Measurements from ENCODE around the gene CCNL2. TPM values are rescaled to one million over a fixed set of nuclear protein-coding genes. Genes with fewer than 3 reads are reported as not detected.

The CCNL2 gene
- total and polyA plus RNA-seq, 2 of the 13 experiments (the other 11 are each of a cell fraction or from before 2014, with no cell fraction given), result 105 to 340 TPM

Small RNAs within 50 kb of the gene (microRNA-seq; reads per million reads assigned to microRNA genes)
- 1.0 reads per million for gene MIR6808

Other genes starting within 250 kb of the CCNL2 start
- not detected in 2 replicates for gene TTLL10, start 225.5 kb downstream of the CCNL2 start, total RNA-seq (2016; rRNA removed; fragmentation: Illumina TruSeq; extraction: Trizol)
- gene TTLL10, start 225.5 kb downstream of the CCNL2 start, polyA plus RNA-seq (2011; rRNA removed), result not detected in 2 replicates
- not detected in 2 replicates for gene TNFRSF18, start 192.7 kb downstream of the CCNL2 start, total RNA-seq (2016; rRNA removed; fragmentation: Illumina TruSeq; extraction: Trizol)
- not detected in 2 replicates for gene TNFRSF18, start 192.7 kb downstream of the CCNL2 start, polyA plus RNA-seq (2011; rRNA removed)
- not detected in 2 replicates for gene TNFRSF4, start 185.2 kb downstream of the CCNL2 start, total RNA-seq (2016; rRNA removed; fragmentation: Illumina TruSeq; extraction: Trizol)
- gene TNFRSF4, start 185.2 kb downstream of the CCNL2 start, polyA plus RNA-seq (2011; rRNA removed), result 0.21 TPM in 1 of 2 replicates, not detected in the other
- gene SDF4, start 167.3 kb downstream of the CCNL2 start, total RNA-seq (2016; rRNA removed; fragmentation: Illumina TruSeq; extraction: Trizol), result 45.3 and 107 TPM in 2 replicates
- 80.8 and 99.6 TPM in 2 replicates for gene SDF4, start 167.3 kb downstream of the CCNL2 start, polyA plus RNA-seq (2011; rRNA removed)
- gene B3GALT6, start 167.1 kb downstream of the CCNL2 start, total RNA-seq (2016; rRNA removed; fragmentation: Illumina TruSeq; extraction: Trizol), result 9.2 and 14.2 TPM in 2 replicates
- gene B3GALT6, start 167.1 kb downstream of the CCNL2 start, polyA plus RNA-seq (2011; rRNA removed), result 3.9 and 5.8 TPM in 2 replicates
- 0.29 and 0.64 TPM in 2 replicates for gene C1QTNF12, start 152.6 kb downstream of the CCNL2 start, total RNA-seq (2016; rRNA removed; fragmentation: Illumina TruSeq; extraction: Trizol)
- gene C1QTNF12, start 152.6 kb downstream of the CCNL2 start, polyA plus RNA-seq (2011; rRNA removed), result 0.18 and 0.29 TPM in 2 replicates
- 22.1 and 29.4 TPM in 2 replicates for gene UBE2J2, start 125.5 kb downstream of the CCNL2 start, total RNA-seq (2016; rRNA removed; fragmentation: Illumina TruSeq; extraction: Trizol)
- gene UBE2J2, start 125.5 kb downstream of the CCNL2 start, polyA plus RNA-seq (2011; rRNA removed), result 25.4 and 28.8 TPM in 2 replicates
- gene SCNN1D, start 118.9 kb downstream of the CCNL2 start, total RNA-seq (2016; rRNA removed; fragmentation: Illumina TruSeq; extraction: Trizol), result 0.93 and 2.6 TPM in 2 replicates
- 2.3 and 4.7 TPM in 2 replicates for gene SCNN1D, start 118.9 kb downstream of the CCNL2 start, polyA plus RNA-seq (2011; rRNA removed)
- 16.4 and 29.4 TPM in 2 replicates for gene ACAP3, start 91.4 kb downstream of the CCNL2 start, total RNA-seq (2016; rRNA removed; fragmentation: Illumina TruSeq; extraction: Trizol)
- gene ACAP3, start 91.4 kb downstream of the CCNL2 start, polyA plus RNA-seq (2011; rRNA removed), result 50.8 and 56.3 TPM in 2 replicates
- gene PUSL1, start 90.7 kb downstream of the CCNL2 start, total RNA-seq (2016; rRNA removed; fragmentation: Illumina TruSeq; extraction: Trizol), result 21.7 and 22.2 TPM in 2 replicates
- gene PUSL1, start 90.7 kb downstream of the CCNL2 start, polyA plus RNA-seq (2011; rRNA removed), result 8.3 and 9.8 TPM in 2 replicates
- 46.4 and 52.8 TPM in 2 replicates for gene INTS11, start 74.7 kb downstream of the CCNL2 start, total RNA-seq (2016; rRNA removed; fragmentation: Illumina TruSeq; extraction: Trizol)
- gene INTS11, start 74.7 kb downstream of the CCNL2 start, polyA plus RNA-seq (2011; rRNA removed), result 94.8 and 104 TPM in 2 replicates
- 7.2 and 9.3 TPM in 2 replicates for gene CPTP, start 74.5 kb downstream of the CCNL2 start, total RNA-seq (2016; rRNA removed; fragmentation: Illumina TruSeq; extraction: Trizol)
- gene CPTP, start 74.5 kb downstream of the CCNL2 start, polyA plus RNA-seq (2011; rRNA removed), result 5.5 and 8.0 TPM in 2 replicates
- 0.15 TPM in 1 of 2 replicates, not detected in the other for gene TAS1R3, start 68.1 kb downstream of the CCNL2 start, total RNA-seq (2016; rRNA removed; fragmentation: Illumina TruSeq; extraction: Trizol)
- gene TAS1R3, start 68.1 kb downstream of the CCNL2 start, polyA plus RNA-seq (2011; rRNA removed), result 0.13 and 0.20 TPM in 2 replicates
- gene DVL1, start 49.9 kb downstream of the CCNL2 start, total RNA-seq (2016; rRNA removed; fragmentation: Illumina TruSeq; extraction: Trizol), result 42.8 and 60.4 TPM in 2 replicates
- 30.8 and 49.5 TPM in 2 replicates for gene DVL1, start 49.9 kb downstream of the CCNL2 start, polyA plus RNA-seq (2011; rRNA removed)
- 5.4 and 19.8 TPM in 2 replicates for gene MXRA8, start 40.8 kb downstream of the CCNL2 start, total RNA-seq (2016; rRNA removed; fragmentation: Illumina TruSeq; extraction: Trizol)
- 44.8 and 71.0 TPM in 2 replicates for gene MXRA8, start 40.8 kb downstream of the CCNL2 start, polyA plus RNA-seq (2011; rRNA removed)
- 161 and 175 TPM in 2 replicates for gene AURKAIP1, start 24.1 kb downstream of the CCNL2 start, total RNA-seq (2016; rRNA removed; fragmentation: Illumina TruSeq; extraction: Trizol)
- 64.6 and 69.5 TPM in 2 replicates for gene AURKAIP1, start 24.1 kb downstream of the CCNL2 start, polyA plus RNA-seq (2011; rRNA removed)
- gene MRPL20, start 8.0 kb upstream of the CCNL2 start, total RNA-seq (2016; rRNA removed; fragmentation: Illumina TruSeq; extraction: Trizol), result 127 and 175 TPM in 2 replicates
- 59.0 and 59.2 TPM in 2 replicates for gene MRPL20, start 8.0 kb upstream of the CCNL2 start, polyA plus RNA-seq (2011; rRNA removed)
- 28.3 and 30.1 TPM in 2 replicates for gene ANKRD65, start 21.9 kb upstream of the CCNL2 start, total RNA-seq (2016; rRNA removed; fragmentation: Illumina TruSeq; extraction: Trizol)
- 12.1 and 13.2 TPM in 2 replicates for gene ANKRD65, start 21.9 kb upstream of the CCNL2 start, polyA plus RNA-seq (2011; rRNA removed)
- 25.1 and 57.5 TPM in 2 replicates for gene VWA1, start 36.4 kb upstream of the CCNL2 start, total RNA-seq (2016; rRNA removed; fragmentation: Illumina TruSeq; extraction: Trizol)
- 40.9 and 61.3 TPM in 2 replicates for gene VWA1, start 36.4 kb upstream of the CCNL2 start, polyA plus RNA-seq (2011; rRNA removed)
- 3.2 and 4.7 TPM in 2 replicates for gene ATAD3C, start 50.4 kb upstream of the CCNL2 start, total RNA-seq (2016; rRNA removed; fragmentation: Illumina TruSeq; extraction: Trizol)
- gene ATAD3C, start 50.4 kb upstream of the CCNL2 start, polyA plus RNA-seq (2011; rRNA removed), result 2.4 and 3.5 TPM in 2 replicates
- gene ATAD3B, start 72.4 kb upstream of the CCNL2 start, total RNA-seq (2016; rRNA removed; fragmentation: Illumina TruSeq; extraction: Trizol), result 21.1 and 31.1 TPM in 2 replicates
- gene ATAD3B, start 72.4 kb upstream of the CCNL2 start, polyA plus RNA-seq (2011; rRNA removed), result 9.6 and 15.4 TPM in 2 replicates
- gene ATAD3A, start 112.8 kb upstream of the CCNL2 start, total RNA-seq (2016; rRNA removed; fragmentation: Illumina TruSeq; extraction: Trizol), result 33.4 and 49.0 TPM in 2 replicates
- gene ATAD3A, start 112.8 kb upstream of the CCNL2 start, polyA plus RNA-seq (2011; rRNA removed), result 10.6 and 15.5 TPM in 2 replicates
- gene TMEM240, start 141.3 kb upstream of the CCNL2 start, total RNA-seq (2016; rRNA removed; fragmentation: Illumina TruSeq; extraction: Trizol), result not detected in 2 replicates
- gene TMEM240, start 141.3 kb upstream of the CCNL2 start, polyA plus RNA-seq (2011; rRNA removed), result 0.17 and 0.21 TPM in 2 replicates
- 63.5 and 67.1 TPM in 2 replicates for gene SSU72, start 175.5 kb upstream of the CCNL2 start, total RNA-seq (2016; rRNA removed; fragmentation: Illumina TruSeq; extraction: Trizol)
- 41.7 and 42.8 TPM in 2 replicates for gene SSU72, start 175.5 kb upstream of the CCNL2 start, polyA plus RNA-seq (2011; rRNA removed)
- 2.0 and 2.5 TPM in 2 replicates for gene FNDC10, start 200.8 kb upstream of the CCNL2 start, total RNA-seq (2016; rRNA removed; fragmentation: Illumina TruSeq; extraction: Trizol)
- 2.2 and 3.1 TPM in 2 replicates for gene FNDC10, start 200.8 kb upstream of the CCNL2 start, polyA plus RNA-seq (2011; rRNA removed)
- gene MIB2, start 216.2 kb upstream of the CCNL2 start, total RNA-seq (2016; rRNA removed; fragmentation: Illumina TruSeq; extraction: Trizol), result 10.3 and 30.4 TPM in 2 replicates
- 19.9 and 31.3 TPM in 2 replicates for gene MIB2, start 216.2 kb upstream of the CCNL2 start, polyA plus RNA-seq (2011; rRNA removed)
- gene MMP23B, start 232.8 kb upstream of the CCNL2 start, total RNA-seq (2016; rRNA removed; fragmentation: Illumina TruSeq; extraction: Trizol), result 0.75 and 1.0 TPM in 2 replicates
- 0.61 and 2.0 TPM in 2 replicates for gene MMP23B, start 232.8 kb upstream of the CCNL2 start, polyA plus RNA-seq (2011; rRNA removed)